Aortic smooth muscle cell (primary cell): ENCODE results near the gene SLC22A14. TPM values are rescaled to one million over a fixed set of nuclear protein-coding genes. Genes with fewer than 3 reads are reported as not detected.

Experiments
- total RNA-seq: library from RNA; depleted of rRNA; stranded (reverse); fragments of >200 nt; gene quantifications from 2 replicates; pipeline ENCODE4 v1.2.3, GENCODE V29; 2014

The SLC22A14 gene
- total RNA-seq, result 0.12 and 0.13 TPM in 2 replicates

GRCh38 chr3:38281895-38282686 is at the start of gene SLC22A14:
SLC22A14 (plus strand) TSS chr3:38282294; CDS start chr3:38306027, 23,733 bp downstream.

GRCh38 chr3:38265604-38266307 is 16.3 kb upstream of the SLC22A14 start, which contains the start of gene SLC22A13:
SLC22A13 (plus strand) TSS chr3:38265812; CDS start chr3:38265861, 49 bp downstream.

GRCh38 chr3:38346587-38347410 is 64.7 kb downstream of the SLC22A14 start, which contains the start of gene XYLB:
XYLB (plus strand) TSS chr3:38346785; CDS start chr3:38346869, 84 bp downstream.

Other genes with a start within 250 kb of the SLC22A14 start
- 0.12 and 0.26 TPM in 2 replicates for gene DLEC1, start 243.1 kb upstream of the SLC22A14 start, total RNA-seq
- 47.3 and 49.7 TPM in 2 replicates for gene ACAA1, start 145.2 kb upstream of the SLC22A14 start, total RNA-seq
- gene MYD88, start 143.6 kb upstream of the SLC22A14 start, total RNA-seq, result 6.2 and 9.1 TPM in 2 replicates
- 32.8 and 37.1 TPM in 2 replicates for gene OXSR1, start 116.8 kb upstream of the SLC22A14 start, total RNA-seq
- 0.13 and 0.31 TPM in 2 replicates for gene SLC22A13, start 16.5 kb upstream of the SLC22A14 start, total RNA-seq
- gene XYLB, start 64.5 kb downstream of the SLC22A14 start, total RNA-seq, result 8.1 and 9.1 TPM in 2 replicates
- 1.6 and 2.4 TPM in 2 replicates for gene ACVR2B, start 171.6 kb downstream of the SLC22A14 start, total RNA-seq
- gene EXOG, start 214.0 kb downstream of the SLC22A14 start, total RNA-seq, result 9.2 and 10.1 TPM in 2 replicates